Measurements from ENCODE around the gene TCEAL9.
"Not testable (repeated sequence)": the region's sequence is repeated elsewhere in the genome, so short reads cannot be mapped to it uniquely, and the experiment has no call there.

TCEAL9 gene

GRCh38 chrX:103357871-103358270, 1.6 kb downstream of the TCEAL9 start:
- in situ Hi-C loops (cut with HindIII; ENCODE audit: low pct_unique_long_range_greater_than_20kb, low sequenced_read_pairs), result no loop called here
- no peak for DNase-seq (ENCODE audit: low read depth in 1 of 2, low spot score in 1 of 2)
- TF ChIP-seq JUND (IDR thresholded peaks at IDR 0.05; ENCODE audit: low read depth), result no peak

- in situ Hi-C loops (cut with HindIII; ENCODE audit: low pct_unique_long_range_greater_than_20kb, low sequenced_read_pairs); DNase-seq (ENCODE audit: low read depth in 1 of 2, low spot score in 1 of 2): not testable (repeated sequence)
These were observed 3.3 kb downstream of the TCEAL9 start for GRCh38 chrX:103359605-103360004.

- DNase-seq (ENCODE audit: low read depth in 1 of 2, low spot score in 1 of 2), result no peak
- in situ Hi-C loops (cut with HindIII; ENCODE audit: low pct_unique_long_range_greater_than_20kb, low sequenced_read_pairs), result no loop called here
- TF ChIP-seq JUND (IDR thresholded peaks at IDR 0.05; ENCODE audit: low read depth), result no peak
These were observed 3.8 kb downstream of the TCEAL9 start for GRCh38 chrX:103360092-103360491.

- DNase-seq (ENCODE audit: low read depth in 1 of 2, low spot score in 1 of 2), result no peak
- in situ Hi-C loops (cut with HindIII; ENCODE audit: low pct_unique_long_range_greater_than_20kb, low sequenced_read_pairs), result no loop called here
These were observed 4.6 kb downstream of the TCEAL9 start for GRCh38 chrX:103360916-103361315.

GRCh38 chrX:103361798-103362197, 5.5 kb downstream of the TCEAL9 start:
- no peak for DNase-seq (ENCODE audit: low read depth in 1 of 2, low spot score in 1 of 2)
- no peak for TF ChIP-seq JUND (IDR thresholded peaks at IDR 0.05; ENCODE audit: low read depth)
- in situ Hi-C loops (cut with HindIII; ENCODE audit: low pct_unique_long_range_greater_than_20kb, low sequenced_read_pairs), result no loop called here

More at GRCh38 chrX:103360916-103361315, 4.6 kb downstream of the TCEAL9 start:
- no peak for TF ChIP-seq JUND (IDR thresholded peaks at IDR 0.05; ENCODE audit: low read depth)

- in situ Hi-C loops (cut with HindIII; ENCODE audit: low pct_unique_long_range_greater_than_20kb, low sequenced_read_pairs), result no loop called here
- peak in 1 of 2 experiments; percentile 2 for DNase-seq (ENCODE audit: low read depth in 1 of 2, low spot score in 1 of 2)
- no peak for TF ChIP-seq JUND (IDR thresholded peaks at IDR 0.05; ENCODE audit: low read depth)
These were observed 6.2 kb downstream of the TCEAL9 start for GRCh38 chrX:103362474-103362873.

GRCh38 chrX:103363046-103363445, 6.7 kb downstream of the TCEAL9 start:
- DNase-seq (ENCODE audit: low read depth in 1 of 2, low spot score in 1 of 2), result no peak
- no peak for TF ChIP-seq JUND (IDR thresholded peaks at IDR 0.05; ENCODE audit: low read depth)
- in situ Hi-C loops (cut with HindIII; ENCODE audit: low pct_unique_long_range_greater_than_20kb, low sequenced_read_pairs), result no loop called here

GRCh38 chrX:103367502-103367901, 11.2 kb downstream of the TCEAL9 start:
- no peak for TF ChIP-seq JUND (IDR thresholded peaks at IDR 0.05; ENCODE audit: low read depth)
- in situ Hi-C loops (cut with HindIII; ENCODE audit: low pct_unique_long_range_greater_than_20kb, low sequenced_read_pairs), result no loop called here
- no peak for DNase-seq (ENCODE audit: low read depth in 1 of 2, low spot score in 1 of 2)

GRCh38 chrX:103369479-103369878, 13.2 kb downstream of the TCEAL9 start:
- DNase-seq (ENCODE audit: low read depth in 1 of 2, low spot score in 1 of 2), result no peak
- in situ Hi-C loops (cut with HindIII; ENCODE audit: low pct_unique_long_range_greater_than_20kb, low sequenced_read_pairs), result no loop called here
- no peak for TF ChIP-seq JUND (IDR thresholded peaks at IDR 0.05; ENCODE audit: low read depth)

- DNase-seq (ENCODE audit: low read depth in 1 of 2, low spot score in 1 of 2), result no peak
- TF ChIP-seq JUND (IDR thresholded peaks at IDR 0.05; ENCODE audit: low read depth), result no peak
- in situ Hi-C loops (cut with HindIII; ENCODE audit: low pct_unique_long_range_greater_than_20kb, low sequenced_read_pairs), result no loop called here
These were observed 16.6 kb downstream of the TCEAL9 start for GRCh38 chrX:103372886-103373285.

- no peak for DNase-seq (ENCODE audit: low read depth in 1 of 2, low spot score in 1 of 2)
- no peak for TF ChIP-seq JUND (IDR thresholded peaks at IDR 0.05; ENCODE audit: low read depth)
- in situ Hi-C loops (cut with HindIII; ENCODE audit: low pct_unique_long_range_greater_than_20kb, low sequenced_read_pairs), result no loop called here
These were observed 17.3 kb downstream of the TCEAL9 start for GRCh38 chrX:103373581-103373980.

GRCh38 chrX:103376118-103376978, 20.0 kb downstream of the TCEAL9 start, which contains the start of gene BEX3:
TSS of gene BEX3 (plus strand) at chrX:103376538. CDS start at chrX:103377522, 984 bp downstream.
- no peak for TF ChIP-seq JUND (IDR thresholded peaks at IDR 0.05; ENCODE audit: low read depth)
- peak; percentile 37 to 50 for DNase-seq (ENCODE audit: low read depth in 1 of 2, low spot score in 1 of 2)
- in situ Hi-C loops (cut with HindIII; ENCODE audit: low pct_unique_long_range_greater_than_20kb, low sequenced_read_pairs), result no loop called here

GRCh38 chrX:103376979-103377324, 20.6 kb downstream of the TCEAL9 start:
- DNase-seq (ENCODE audit: low read depth in 1 of 2, low spot score in 1 of 2), result peak; percentile 1 to 3
- in situ Hi-C loops (cut with HindIII; ENCODE audit: low pct_unique_long_range_greater_than_20kb, low sequenced_read_pairs), result no loop called here
- TF ChIP-seq JUND (IDR thresholded peaks at IDR 0.05; ENCODE audit: low read depth), result no peak

GRCh38 chrX:103378990-103379389, 22.7 kb downstream of the TCEAL9 start:
- in situ Hi-C loops (cut with HindIII; ENCODE audit: low pct_unique_long_range_greater_than_20kb, low sequenced_read_pairs), result no loop called here
- DNase-seq (ENCODE audit: low read depth in 1 of 2, low spot score in 1 of 2), result no peak
- no peak for TF ChIP-seq JUND (IDR thresholded peaks at IDR 0.05; ENCODE audit: low read depth)

All from T47D (cell line).